ENCODE data around the gene PLEKHB2.

The PLEKHB2 gene

GRCh38 chr2:131058214-131058843 lies 46.8 kb upstream of the PLEKHB2 start:
- Histone ChIP-seq H2AK5ac (ENCODE audit: low read length, severe bottlenecking) (no peak overlapping the region), H2AFZ (ENCODE audit: low read depth, low read length) (no peak overlapping the region), H2BK15ac (ENCODE audit: low read depth, poor library complexity, severe bottlenecking) (no peak overlapping the region), H4K91ac (ENCODE audit: low read length) (no peak overlapping the region), H3K4me2 (ENCODE audit: low read length, poor library complexity, severe bottlenecking) (no peak overlapping the region), H3K27me3 (ENCODE audit: control insufficient read depth in 1 of 2, insufficient read depth in 1 of 2, low read length in 2 of 2) (no peaks in the 10 kb centered on the region), H3K23ac (ENCODE audit: low read length in 2 of 2) (peak overlapping the region in 1 of 2 experiments; percentile 24), H3K4me3 (ENCODE audit: insufficient read depth in 1 of 2, low read depth in 1 of 2, low read length in 2 of 2) (no peak overlapping the region), H3K18ac (ENCODE audit: low read depth in 1 of 2, low read length in 2 of 2) (no peak overlapping the region), H3K4ac (ENCODE audit: low read depth in 1 of 2, low read length in 2 of 2) (no peak overlapping the region), H3K9me3 (ENCODE audit: control insufficient read depth, low read length) (no peaks in the 10 kb centered on the region), H3K36me3 (ENCODE audit: control insufficient read depth in 1 of 2, insufficient read depth in 2 of 2, low read depth in 1 of 2, low read length in 2 of 2) (peaks cover 48 to 78% of the 10 kb centered on the region in 2 experiments), H3K27ac (ENCODE audit: low read length, poor library complexity, severe bottlenecking) (no peak overlapping the region), H3K9ac (ENCODE audit: low read length) (no peak overlapping the region), H3K4me1 (ENCODE audit: control insufficient read depth, insufficient read depth, low read depth, low read length) (peaks cover 11% of the 10 kb centered on the region), H2BK120ac (ENCODE audit: low read depth, low read length) (no peak overlapping the region), H4K8ac (ENCODE audit: low read length) (no peak overlapping the region), H2BK12ac (ENCODE audit: low read length in 2 of 2) (no peak overlapping the region), H3K79me1 (replicated peaks; ENCODE audit: low read length, poor library complexity, severe bottlenecking) (peaks cover 26% of the 10 kb centered on the region), H2BK5ac (ENCODE audit: low read depth, low read length, poor library complexity, severe bottlenecking) (no peak overlapping the region), H3K14ac (ENCODE audit: low read length in 2 of 2) (no peak overlapping the region)
- DNase-seq, result no peak
- 93% methylated on average over 8 of the region's 8 CpGs for WGBS

- H2AFZ ChIP-seq (ENCODE audit: low read depth, low read length), result no peak overlapping the region
- H3K27me3 ChIP-seq (ENCODE audit: control insufficient read depth in 1 of 2, insufficient read depth in 1 of 2, low read length in 2 of 2), result no peaks in the 10 kb centered on the region
- no peak overlapping the region for H3K9ac ChIP-seq (ENCODE audit: low read length)
- H3K79me1 ChIP-seq (replicated peaks; ENCODE audit: low read length, poor library complexity, severe bottlenecking), result peaks cover 23% of the 10 kb centered on the region
- H3K18ac ChIP-seq (ENCODE audit: low read depth in 1 of 2, low read length in 2 of 2), result no peak overlapping the region
- H3K23ac ChIP-seq (ENCODE audit: low read length in 2 of 2), result no peak overlapping the region
- H4K8ac ChIP-seq (ENCODE audit: low read length), result no peak overlapping the region
- DNase-seq, result no peak
- no peak overlapping the region for H3K4ac ChIP-seq (ENCODE audit: low read depth in 1 of 2, low read length in 2 of 2)
- WGBS, result 93% methylated on average over 3 of the region's 4 CpGs
- H2AK5ac ChIP-seq (ENCODE audit: low read length, severe bottlenecking), result no peak overlapping the region
- H3K14ac ChIP-seq (ENCODE audit: low read length in 2 of 2), result no peak overlapping the region
- H2BK15ac ChIP-seq (ENCODE audit: low read depth, poor library complexity, severe bottlenecking), result no peak overlapping the region
- no peak overlapping the region for H3K27ac ChIP-seq (ENCODE audit: low read length, poor library complexity, severe bottlenecking)
- H2BK12ac ChIP-seq (ENCODE audit: low read length in 2 of 2), result no peak overlapping the region
- no peak overlapping the region for H3K4me2 ChIP-seq (ENCODE audit: low read length, poor library complexity, severe bottlenecking)
- H2BK5ac ChIP-seq (ENCODE audit: low read depth, low read length, poor library complexity, severe bottlenecking), result no peak overlapping the region
- no peak overlapping the region for H3K4me3 ChIP-seq (ENCODE audit: insufficient read depth in 1 of 2, low read depth in 1 of 2, low read length in 2 of 2)
- peaks cover 12% of the 10 kb centered on the region for H3K4me1 ChIP-seq (ENCODE audit: control insufficient read depth, insufficient read depth, low read depth, low read length)
- no peaks in the 10 kb centered on the region for H3K9me3 ChIP-seq (ENCODE audit: control insufficient read depth, low read length)
- H2BK120ac ChIP-seq (ENCODE audit: low read depth, low read length), result no peak overlapping the region
- no peak overlapping the region for H4K91ac ChIP-seq (ENCODE audit: low read length)
- H3K36me3 ChIP-seq (ENCODE audit: control insufficient read depth in 1 of 2, insufficient read depth in 2 of 2, low read depth in 1 of 2, low read length in 2 of 2), result peaks cover 45 to 77% of the 10 kb centered on the region in 2 experiments
These were observed 46.2 kb upstream of the PLEKHB2 start for GRCh38 chr2:131058920-131059319.

DNA sequence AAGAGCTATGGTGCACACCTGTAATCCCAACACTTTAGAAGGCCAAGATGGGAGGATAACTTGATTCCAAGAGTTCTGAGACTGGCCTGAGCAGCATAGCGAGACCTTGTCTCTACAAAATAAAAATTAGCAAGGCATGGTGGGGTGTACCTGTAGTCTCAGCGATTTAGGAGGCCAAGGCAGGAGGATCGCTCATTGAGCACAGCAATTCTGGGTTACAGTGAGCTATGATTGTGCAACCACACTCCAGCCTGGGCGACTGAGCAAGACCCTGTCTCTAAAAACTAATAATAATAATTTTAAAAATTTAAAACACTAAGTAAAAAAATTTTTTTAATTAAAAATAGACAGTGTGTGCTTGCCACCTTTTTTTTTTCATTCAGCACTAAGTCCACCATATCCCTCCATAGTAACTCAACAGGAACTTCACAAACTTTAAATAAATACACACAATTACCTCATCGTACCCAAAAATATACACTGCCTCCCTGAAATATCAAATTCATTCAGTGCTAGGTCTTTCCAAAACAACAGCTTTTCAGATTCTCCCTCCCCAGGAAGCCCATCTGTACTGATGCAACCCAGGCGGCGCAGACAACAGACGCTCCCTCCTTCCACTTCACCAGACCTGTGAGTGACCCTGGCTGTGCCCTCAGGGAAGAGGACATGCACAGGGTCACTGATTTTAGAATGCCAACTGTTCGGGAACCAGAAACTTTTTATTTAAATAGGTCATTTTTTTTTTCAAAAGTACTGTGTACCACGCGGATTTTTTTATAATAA lies 41.4 kb upstream of the PLEKHB2 start:
- Histone ChIP-seq H3K4me3 (ENCODE audit: insufficient read depth in 1 of 2, low read depth in 1 of 2, low read length in 2 of 2) (no peak overlapping the region), H3K14ac (ENCODE audit: low read length in 2 of 2) (no peak overlapping the region), H3K4me1 (ENCODE audit: control insufficient read depth, insufficient read depth, low read depth, low read length) (peaks cover 8% of the 10 kb centered on the region), H3K4me2 (ENCODE audit: low read length, poor library complexity, severe bottlenecking) (no peak overlapping the region), H4K8ac (ENCODE audit: low read length) (no peak overlapping the region), H3K9ac (ENCODE audit: low read length) (no peak overlapping the region), H3K36me3 (ENCODE audit: control insufficient read depth in 1 of 2, insufficient read depth in 2 of 2, low read depth in 1 of 2, low read length in 2 of 2) (peaks cover 33 to 65% of the 10 kb centered on the region in 2 experiments), H3K27ac (ENCODE audit: low read length, poor library complexity, severe bottlenecking) (no peak overlapping the region), H3K79me1 (replicated peaks; ENCODE audit: low read length, poor library complexity, severe bottlenecking) (peaks cover 12% of the 10 kb centered on the region), H3K9me3 (ENCODE audit: control insufficient read depth, low read length) (no peaks in the 10 kb centered on the region), H2BK5ac (ENCODE audit: low read depth, low read length, poor library complexity, severe bottlenecking) (no peak overlapping the region), H2BK15ac (ENCODE audit: low read depth, poor library complexity, severe bottlenecking) (no peak overlapping the region), H2AK5ac (ENCODE audit: low read length, severe bottlenecking) (no peak overlapping the region), H3K23ac (ENCODE audit: low read length in 2 of 2) (peak overlapping the region in 1 of 2 experiments; percentile 42), H3K27me3 (ENCODE audit: control insufficient read depth in 1 of 2, insufficient read depth in 1 of 2, low read length in 2 of 2) (no peaks in the 10 kb centered on the region), H3K4ac (ENCODE audit: low read depth in 1 of 2, low read length in 2 of 2) (no peak overlapping the region), H2AFZ (ENCODE audit: low read depth, low read length) (no peak overlapping the region), H2BK120ac (ENCODE audit: low read depth, low read length) (no peak overlapping the region), H4K91ac (ENCODE audit: low read length) (no peak overlapping the region), H3K18ac (ENCODE audit: low read depth in 1 of 2, low read length in 2 of 2) (no peak overlapping the region), H2BK12ac (ENCODE audit: low read length in 2 of 2) (no peak overlapping the region)
- no peak for DNase-seq
- 94% methylated on average over 7 of the region's 11 CpGs for WGBS

Measured in mesenchymal stem cell (in vitro differentiated cells and primary cell).